ENCODE results near the gene KEAP1. TPM values are rescaled to one million over a fixed set of nuclear protein-coding genes. Genes with fewer than 3 reads are reported as not detected.
A peak's percentile ranks its signal among the peaks of the same experiment; 100 is the strongest.
"Not testable (repeated sequence)": the region's sequence is repeated elsewhere in the genome, so short reads cannot be mapped to it uniquely, and the experiment has no call there.

Gene KEAP1
- total RNA-seq, 2 experiments from 2014 or later: 60.0 to 63.8 TPM

DNA sequence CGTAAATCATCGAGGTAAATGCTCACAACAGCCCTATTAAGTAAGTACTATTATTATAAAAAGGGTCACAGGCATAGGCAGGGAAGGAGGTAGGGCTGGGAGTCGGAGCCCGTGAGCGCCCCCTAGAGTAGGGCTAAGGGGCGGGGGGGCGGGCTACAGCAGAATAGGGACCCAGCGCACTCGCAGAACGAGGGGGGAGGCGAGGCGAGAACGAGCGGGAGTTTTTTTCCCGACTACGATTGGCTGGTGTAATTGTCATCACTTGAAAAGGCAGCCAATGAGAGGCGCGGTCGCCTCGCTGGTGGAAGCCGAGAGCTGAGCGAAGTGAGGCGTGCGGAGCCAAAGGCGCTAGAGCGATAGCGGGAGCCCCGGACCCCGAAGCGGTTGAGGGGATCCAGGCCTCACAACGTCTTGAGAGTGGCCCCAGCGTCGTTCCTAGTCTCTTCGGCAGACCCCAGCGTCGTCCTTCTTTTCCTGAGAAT is 24.2 kb downstream of the KEAP1 start:
- peak; percentile 94 for DNase-seq
- peak overlapping the region; percentile 45 for H3K4me3 Mint-ChIP-seq
- intact Hi-C loops (cut with micrococcal nuclease): loop anchor here (1.0 to 2.0 kb wide), 3 partner anchors 18 to 74 kb away; partner anchors contain the start of gene KEAP1
- no peaks in the 10 kb centered on the region for H3K27me3 Mint-ChIP-seq (ENCODE audit: low read depth)
- H3K27ac Mint-ChIP-seq: no peak overlapping the region
- no peaks in the 10 kb centered on the region for H3K36me3 Mint-ChIP-seq (ENCODE audit: low read depth)
- CTCF ChIA-PET: interaction anchor here (0.9 to 1.5 kb wide), 7 partner anchors 17 to 221 kb away, joined by 3 to 4 read pairs (median 3); no protein-coding TSS in a partner anchor
- peaks cover 16% of the 10 kb centered on the region for H3K4me1 Mint-ChIP-seq (ENCODE audit: low read depth)
- H3K9me3 Mint-ChIP-seq: no peaks in the 10 kb centered on the region

DNA sequence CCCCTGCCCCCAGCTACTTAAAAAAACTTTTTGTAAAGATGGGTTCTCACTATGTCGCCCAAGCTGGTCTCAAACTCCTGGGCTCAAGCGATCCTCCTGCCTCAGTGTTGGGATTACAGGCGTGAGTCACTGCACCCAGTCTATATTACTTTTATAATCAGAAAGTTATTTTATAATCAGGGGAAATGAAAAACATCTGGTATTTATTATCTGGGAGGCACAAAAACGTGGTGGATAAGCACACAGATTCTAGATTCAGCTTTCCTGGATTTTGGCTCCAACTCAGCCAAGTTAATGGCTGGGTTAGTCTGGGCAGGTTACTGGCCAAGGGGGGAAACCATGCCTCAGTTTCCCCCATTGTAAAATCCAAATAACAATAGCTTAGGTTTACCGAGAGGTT is 24.7 kb downstream of the KEAP1 start:
- Mint-ChIP-seq H3K36me3 (ENCODE audit: low read depth) (no peaks in the 10 kb centered on the region), H3K4me1 (ENCODE audit: low read depth) (peaks cover 16% of the 10 kb centered on the region), H3K27ac (no peak overlapping the region), H3K9me3 (no peaks in the 10 kb centered on the region), H3K4me3 (no peak overlapping the region), H3K27me3 (ENCODE audit: low read depth) (no peaks in the 10 kb centered on the region)
- DNase-seq: no peak
- intact Hi-C loops (cut with micrococcal nuclease): loop anchor here (2.0 kb wide), 2 partner anchors 24 to 74 kb away; partner anchors contain the start of gene KEAP1
- CTCF ChIA-PET: interaction anchor here (0.9 to 1.5 kb wide), 7 partner anchors 17 to 221 kb away, joined by 3 to 4 read pairs (median 3); no protein-coding TSS in a partner anchor

DNA sequence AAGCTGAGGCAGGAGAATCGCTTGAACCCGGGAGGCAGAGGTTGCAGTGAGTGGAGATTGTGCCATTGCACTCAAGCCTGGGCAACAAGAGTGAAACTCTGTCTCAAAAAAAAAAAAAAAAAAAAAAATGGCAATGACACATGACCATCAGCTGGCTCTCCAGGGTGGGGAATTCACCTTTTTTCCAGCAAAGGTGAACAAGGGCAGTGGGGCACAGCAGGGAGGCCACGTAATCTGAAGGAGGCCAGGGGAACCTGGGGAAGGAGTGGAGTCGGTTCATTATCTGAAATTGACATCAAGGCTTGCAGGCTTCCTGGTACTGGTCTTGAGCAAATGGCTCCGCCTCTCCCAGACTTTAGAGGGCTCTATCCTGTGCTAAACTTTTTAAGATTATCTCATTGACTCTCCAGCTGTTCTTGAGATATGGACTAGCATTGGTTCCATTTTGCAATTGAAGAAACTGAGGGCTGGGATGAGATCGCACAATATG is 28.1 kb downstream of the KEAP1 start:
- H3K9me3 Mint-ChIP-seq: no peaks in the 10 kb centered on the region
- DNase-seq: peak; percentile 45
- peaks cover 16% of the 10 kb centered on the region for H3K4me1 Mint-ChIP-seq (ENCODE audit: low read depth)
- H3K4me3 Mint-ChIP-seq: no peak overlapping the region
- H3K27me3 Mint-ChIP-seq (ENCODE audit: low read depth): no peaks in the 10 kb centered on the region
- CTCF ChIA-PET: interaction anchor here (1.5 kb wide), 2 partner anchors 9 to 39 kb away, joined by 5 to 7 read pairs; no protein-coding TSS in a partner anchor
- no peak overlapping the region for H3K27ac Mint-ChIP-seq
- H3K36me3 Mint-ChIP-seq (ENCODE audit: low read depth): no peaks in the 10 kb centered on the region
- intact Hi-C loops (cut with micrococcal nuclease): no loop called here

DNA sequence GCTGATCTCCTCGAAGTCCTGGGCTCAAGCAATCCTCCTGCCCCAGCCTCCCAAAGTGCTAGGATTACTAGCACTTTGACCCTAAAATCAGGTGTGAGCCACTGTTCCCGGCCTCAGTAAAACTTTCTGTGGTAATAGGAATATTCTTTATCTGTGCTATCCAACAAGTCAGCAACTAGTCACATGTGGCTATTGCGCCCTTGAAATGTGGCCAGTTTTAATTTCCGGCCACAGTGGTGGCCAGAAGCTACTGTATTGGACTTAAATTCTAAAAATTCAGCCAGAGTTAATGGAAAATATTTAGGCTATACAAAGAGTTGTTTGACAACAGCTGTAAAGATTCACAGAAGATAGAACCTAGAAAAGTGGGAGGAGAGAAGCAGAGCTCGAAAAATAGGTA is 30.0 kb downstream of the KEAP1 start:
- no peak for DNase-seq
- CTCF ChIA-PET: interaction anchor here (0.6 to 0.9 kb wide), 3 partner anchors 10 to 29 kb away, joined by 3 to 4 read pairs (median 3); no protein-coding TSS in a partner anchor
- intact Hi-C loops (cut with micrococcal nuclease): no loop called here
- Mint-ChIP-seq H3K9me3 (no peaks in the 10 kb centered on the region), H3K27me3 (ENCODE audit: low read depth) (peaks cover 4% of the 10 kb centered on the region), H3K4me1 (ENCODE audit: low read depth) (peaks cover 3% of the 10 kb centered on the region), H3K27ac (no peak overlapping the region), H3K4me3 (no peak overlapping the region), H3K36me3 (ENCODE audit: low read depth) (no peaks in the 10 kb centered on the region)

DNA sequence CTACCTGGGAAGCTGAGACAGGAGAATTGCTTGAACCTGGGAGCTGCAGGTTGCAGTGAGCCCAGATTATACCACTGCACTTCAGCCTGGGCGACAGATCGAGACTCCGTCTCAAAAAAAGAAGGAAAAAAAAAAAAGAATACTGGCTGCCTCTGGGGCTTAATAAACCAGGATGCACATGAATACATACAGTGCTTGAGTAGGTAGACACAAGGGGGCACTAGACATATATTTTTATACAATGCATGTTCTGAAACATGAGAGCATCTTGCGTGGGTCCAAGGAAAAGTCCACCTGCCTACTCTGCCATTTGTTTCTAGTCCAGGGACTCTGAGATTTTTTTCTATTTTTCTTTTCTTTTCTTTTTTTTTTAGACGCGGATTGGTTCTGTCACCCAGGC is 31.2 kb downstream of the KEAP1 start:
- Mint-ChIP-seq H3K27ac (no peak overlapping the region), H3K4me1 (ENCODE audit: low read depth) (no peaks in the 10 kb centered on the region), H3K4me3 (no peak overlapping the region), H3K27me3 (ENCODE audit: low read depth) (peaks cover 4% of the 10 kb centered on the region), H3K9me3 (no peaks in the 10 kb centered on the region), H3K36me3 (ENCODE audit: low read depth) (no peaks in the 10 kb centered on the region)
- CTCF ChIA-PET: interaction anchor here (0.7 to 1.0 kb wide), 3 partner anchors 224 to 228 kb away, joined by 3 to 4 read pairs (median 3); no protein-coding TSS in a partner anchor
- intact Hi-C loops (cut with micrococcal nuclease): no loop called here
- no peak for DNase-seq

DNA sequence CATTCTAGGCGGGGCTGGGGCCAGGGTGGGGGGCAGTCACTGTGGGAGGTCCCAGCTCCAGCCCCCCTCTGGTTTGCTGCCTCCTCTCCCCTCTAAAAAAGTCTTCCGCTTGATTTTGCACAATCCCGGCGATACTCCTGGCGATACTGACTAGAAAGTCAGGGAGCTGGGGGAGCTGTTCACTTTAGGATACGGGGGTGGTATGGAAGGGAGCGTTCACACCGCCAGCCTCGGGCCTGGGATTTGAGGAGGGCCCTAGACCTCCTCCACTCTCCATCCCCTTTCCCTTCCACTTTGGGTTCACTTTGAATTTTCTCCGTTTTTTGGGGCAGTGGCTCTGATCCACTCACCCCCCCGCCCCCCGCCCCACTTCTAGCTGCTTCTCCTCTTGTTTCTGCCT is 35.0 kb downstream of the KEAP1 start:
- Mint-ChIP-seq H3K27me3 (ENCODE audit: low read depth) (peaks cover 4% of the 10 kb centered on the region), H3K4me3 (no peak overlapping the region), H3K9me3 (no peaks in the 10 kb centered on the region), H3K36me3 (ENCODE audit: low read depth) (peaks cover 2% of the 10 kb centered on the region), H3K27ac (no peak overlapping the region), H3K4me1 (ENCODE audit: low read depth) (no peaks in the 10 kb centered on the region)
- intact Hi-C loops (cut with micrococcal nuclease): no loop called here
- DNase-seq: no peak
- CTCF ChIA-PET: no interaction called here

DNA sequence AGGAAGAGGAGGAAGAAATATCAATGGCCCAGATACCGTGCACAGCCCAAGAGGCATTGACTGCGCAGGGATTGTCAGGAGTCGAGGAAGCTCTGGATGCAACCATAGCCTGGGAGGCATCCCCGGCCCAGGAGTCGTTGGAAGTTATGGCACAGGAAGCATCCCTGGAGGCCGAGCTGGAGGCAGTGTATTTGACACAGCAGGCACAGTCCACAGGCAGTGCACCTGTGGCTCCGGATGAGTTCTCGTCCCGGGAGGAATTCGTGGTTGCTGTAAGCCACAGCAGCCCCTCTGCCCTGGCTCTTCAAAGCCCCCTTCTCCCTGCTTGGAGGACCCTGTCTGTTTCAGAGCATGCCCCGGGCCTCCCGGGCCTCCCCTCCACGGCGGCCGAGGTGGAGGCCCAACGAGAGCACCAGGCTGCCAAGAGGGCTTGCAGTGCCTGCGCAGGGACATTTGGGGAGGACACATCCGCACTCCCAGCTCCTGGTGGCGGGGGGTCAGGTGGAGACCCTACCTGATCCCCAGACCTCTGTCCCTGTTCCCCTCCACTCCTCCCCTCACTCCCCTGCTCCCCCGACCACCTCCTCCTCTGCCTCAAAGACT is 36.0 kb downstream of the KEAP1 start:
- peaks cover 7% of the 10 kb centered on the region for H3K27me3 Mint-ChIP-seq (ENCODE audit: low read depth)
- no peak for DNase-seq
- H3K9me3 Mint-ChIP-seq: no peaks in the 10 kb centered on the region
- no peak overlapping the region for H3K27ac Mint-ChIP-seq
- CTCF ChIA-PET: interaction anchor here (1.0 to 1.4 kb wide), 2 partner anchors 17 to 31 kb away, joined by 3 to 4 read pairs; no protein-coding TSS in a partner anchor
- intact Hi-C loops (cut with micrococcal nuclease): no loop called here
- no peak overlapping the region for H3K4me3 Mint-ChIP-seq
- peaks cover 2% of the 10 kb centered on the region for H3K4me1 Mint-ChIP-seq (ENCODE audit: low read depth)
- H3K36me3 Mint-ChIP-seq (ENCODE audit: low read depth): peaks cover 2% of the 10 kb centered on the region

DNA sequence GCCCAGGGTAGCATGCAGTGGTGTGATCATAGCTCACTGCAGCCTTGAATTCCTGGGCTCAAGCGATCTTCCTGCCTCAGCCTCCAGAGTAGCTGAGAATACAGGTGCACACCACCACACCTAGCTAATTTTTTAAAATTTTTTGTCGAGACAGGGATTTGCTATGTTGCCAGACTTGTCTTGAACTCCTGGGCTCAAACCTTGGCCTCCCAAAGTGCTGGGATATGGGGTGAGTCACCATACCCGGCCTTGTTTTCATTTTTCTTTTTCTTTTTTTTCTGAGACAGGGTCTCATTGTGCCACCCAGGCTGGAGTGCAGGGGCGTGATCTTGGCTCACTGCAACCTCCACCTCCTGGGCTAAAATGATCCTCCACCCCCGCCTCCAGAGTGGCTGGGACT is 38.7 kb downstream of the KEAP1 start:
- Mint-ChIP-seq H3K27ac (no peak overlapping the region), H3K9me3 (no peaks in the 10 kb centered on the region), H3K27me3 (ENCODE audit: low read depth) (peaks cover 7% of the 10 kb centered on the region), H3K4me1 (ENCODE audit: low read depth) (peaks cover 9% of the 10 kb centered on the region), H3K36me3 (ENCODE audit: low read depth) (peaks cover 2% of the 10 kb centered on the region), H3K4me3 (no peak overlapping the region)
- CTCF ChIA-PET: interaction anchor here (0.6 kb wide), 1 partner anchor 380 kb away, joined by 4 read pairs; no protein-coding TSS in a partner anchor
- DNase-seq: no peak
- intact Hi-C loops (cut with micrococcal nuclease): no loop called here

DNA sequence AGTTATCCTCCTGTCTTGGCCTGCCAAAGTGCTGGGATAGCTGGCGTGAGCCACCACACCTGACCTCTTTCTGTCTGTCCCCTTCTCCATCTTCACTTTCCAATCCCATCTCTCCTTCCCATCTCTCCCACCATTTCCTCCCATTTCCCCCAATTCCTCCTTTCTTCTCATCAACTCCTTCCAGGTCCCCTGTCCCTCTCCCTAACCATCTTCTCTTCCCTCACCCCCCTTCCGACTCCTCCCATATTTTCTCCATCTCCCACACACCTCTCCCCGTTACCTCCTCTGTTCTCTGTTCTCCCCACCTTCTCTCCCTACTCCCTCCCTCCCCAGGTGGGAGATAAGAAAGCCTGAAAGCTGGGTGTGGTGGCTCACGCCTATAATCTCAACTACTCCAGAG is 40.6 kb downstream of the KEAP1 start:
- peaks cover 2% of the 10 kb centered on the region for H3K27me3 Mint-ChIP-seq (ENCODE audit: low read depth)
- peaks cover 2% of the 10 kb centered on the region for H3K36me3 Mint-ChIP-seq (ENCODE audit: low read depth)
- peaks cover 9% of the 10 kb centered on the region for H3K4me1 Mint-ChIP-seq (ENCODE audit: low read depth)
- no peak for DNase-seq
- no peaks in the 10 kb centered on the region for H3K9me3 Mint-ChIP-seq
- no peak overlapping the region for H3K4me3 Mint-ChIP-seq
- no peak overlapping the region for H3K27ac Mint-ChIP-seq
- CTCF ChIA-PET: interaction anchor here (0.7 kb wide), 1 partner anchor 21 kb away, joined by 3 read pairs; no protein-coding TSS in a partner anchor
- intact Hi-C loops (cut with micrococcal nuclease): no loop called here

DNA sequence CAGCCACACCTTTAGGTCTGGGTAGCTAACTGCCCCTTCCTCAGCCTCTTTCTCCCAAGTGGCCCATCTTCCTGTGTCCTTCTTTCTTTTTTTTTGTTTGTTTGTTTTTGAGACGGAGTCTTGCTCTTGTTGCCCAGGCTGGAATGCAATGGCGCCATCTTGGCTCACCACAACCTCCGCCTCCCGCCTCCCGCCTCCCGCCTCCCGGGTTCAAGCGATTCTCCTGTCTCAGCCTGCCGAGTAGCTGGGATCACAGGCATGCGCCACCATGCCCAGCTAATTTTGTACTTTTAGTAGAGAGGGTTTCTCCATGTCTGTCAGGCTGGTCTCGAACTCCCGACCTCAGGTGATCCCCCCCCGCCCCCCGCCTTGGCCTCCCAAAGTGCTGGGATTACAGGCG is 41.1 kb downstream of the KEAP1 start:
- H3K36me3 Mint-ChIP-seq (ENCODE audit: low read depth); H3K4me1 Mint-ChIP-seq (ENCODE audit: low read depth); H3K4me3 Mint-ChIP-seq; H3K27me3 Mint-ChIP-seq (ENCODE audit: low read depth); H3K9me3 Mint-ChIP-seq; DNase-seq; intact Hi-C loops (cut with micrococcal nuclease); H3K27ac Mint-ChIP-seq: not testable (repeated sequence)
- CTCF ChIA-PET: interaction anchor here (0.6 to 1.5 kb wide), 6 partner anchors 16 to 65 kb away, joined by 3 to 6 read pairs (median 3); no protein-coding TSS in a partner anchor

DNA sequence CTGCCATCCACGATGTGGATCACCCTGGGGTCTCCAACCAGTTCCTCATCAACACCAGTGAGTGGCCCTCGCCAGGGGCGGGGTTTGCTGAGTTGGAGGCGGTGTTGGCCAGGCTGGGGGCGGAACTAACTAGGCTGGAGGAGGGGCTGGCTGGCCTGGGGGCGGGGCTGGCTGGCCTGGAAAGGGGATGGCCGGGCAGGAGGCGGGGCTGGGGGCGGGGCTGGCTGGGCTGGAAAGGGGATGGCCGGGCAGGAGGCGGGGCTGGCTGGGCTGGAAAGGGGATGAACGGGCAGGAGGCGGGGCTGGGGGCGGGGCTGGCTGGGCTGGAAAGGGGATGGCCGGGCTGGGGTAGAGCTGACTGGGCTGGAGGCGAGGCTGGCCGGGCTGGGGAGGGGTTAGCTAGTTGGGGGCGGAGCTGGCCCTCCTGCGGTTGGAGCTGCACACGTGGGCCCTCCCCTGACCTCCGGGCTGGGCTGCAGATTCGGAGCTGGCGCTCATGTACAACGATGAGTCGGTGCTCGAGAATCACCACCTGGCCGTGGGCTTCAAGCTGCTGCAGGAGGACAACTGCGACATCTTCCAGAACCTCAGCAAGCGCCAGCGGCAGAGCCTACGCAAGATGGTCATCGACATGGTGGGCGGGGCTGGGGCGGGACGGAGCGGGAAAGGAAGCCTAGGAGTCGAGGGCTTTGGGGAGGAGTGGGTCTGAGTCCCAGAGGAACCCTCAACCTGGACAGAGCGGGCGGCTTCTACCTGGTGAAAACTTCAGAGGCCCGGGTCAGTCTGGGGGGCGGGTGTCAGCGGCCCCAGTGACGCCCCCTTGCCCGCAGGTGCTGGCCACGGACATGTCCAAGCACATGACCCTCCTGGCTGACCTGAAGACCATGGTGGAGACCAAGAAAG is 41.9 kb downstream of the KEAP1 start:
- intact Hi-C loops (cut with micrococcal nuclease): loop anchor here (1.0 kb wide), 1 partner anchor 18 kb away; no protein-coding TSS in a partner anchor
- H3K4me1 Mint-ChIP-seq (ENCODE audit: low read depth): peaks cover 9% of the 10 kb centered on the region
- peaks cover 2% of the 10 kb centered on the region for H3K27me3 Mint-ChIP-seq (ENCODE audit: low read depth)
- no peaks in the 10 kb centered on the region for H3K9me3 Mint-ChIP-seq
- H3K4me3 Mint-ChIP-seq: peak overlapping the region; percentile 38
- CTCF ChIA-PET: interaction anchor here (0.6 to 1.5 kb wide), 6 partner anchors 17 to 64 kb away, joined by 3 to 6 read pairs (median 3); no protein-coding TSS in a partner anchor
- H3K36me3 Mint-ChIP-seq (ENCODE audit: low read depth): no peaks in the 10 kb centered on the region
- no peak overlapping the region for H3K27ac Mint-ChIP-seq
- DNase-seq: peak; percentile 96

DNA sequence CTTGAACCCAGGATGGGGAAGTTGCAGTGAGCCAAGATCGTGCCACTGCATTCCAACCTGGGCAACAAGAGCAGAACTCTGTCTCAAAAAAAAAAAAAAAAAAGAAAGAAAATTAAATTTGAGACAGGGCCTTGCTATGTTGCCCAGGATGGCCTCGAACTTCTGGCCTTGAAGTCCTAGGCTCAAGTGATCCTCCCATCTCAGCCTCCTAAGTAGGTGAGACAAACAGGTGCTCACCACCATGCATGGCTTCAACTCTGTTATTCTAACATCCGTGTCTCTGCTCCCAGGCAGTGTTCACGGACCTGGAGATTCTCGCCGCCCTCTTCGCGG is 42.5 kb downstream of the KEAP1 start:
- Mint-ChIP-seq H3K4me3 (no peak overlapping the region), H3K27ac (no peak overlapping the region), H3K36me3 (ENCODE audit: low read depth) (no peaks in the 10 kb centered on the region), H3K4me1 (ENCODE audit: low read depth) (peaks cover 9% of the 10 kb centered on the region), H3K27me3 (ENCODE audit: low read depth) (peaks cover 2% of the 10 kb centered on the region), H3K9me3 (no peaks in the 10 kb centered on the region)
- CTCF ChIA-PET: interaction anchor here (1.4 to 1.5 kb wide), 2 partner anchors 18 to 32 kb away, joined by 3 read pairs; no protein-coding TSS in a partner anchor
- intact Hi-C loops (cut with micrococcal nuclease): loop anchor here (1.0 kb wide), 1 partner anchor 19 kb away; no protein-coding TSS in a partner anchor
- no peak for DNase-seq
